HG03575 (cell line): ENCODE results near the gene DBT.
A peak's percentile ranks its signal among the peaks of the same experiment; 100 is the strongest.
"Not testable (repeated sequence)": the region's sequence is repeated elsewhere in the genome, so short reads cannot be mapped to it uniquely, and the experiment has no call there.

ENCODE experiments used
- ATAC-seq: cut with Tn5 transposase; IDR thresholded peaks from one replicate; pipeline ENCODE4 v1.9.1; 2021; ENCODE audit not compliant: unreplicated experiment, insufficient number of reproducible peaks, low FRiP score; ENCODE audit errors: extremely low read depth

The DBT gene

GRCh38 chr1:100249537-100250257, at the start of gene DBT:
DBT (minus strand) TSS chr1:100249834; CDS start chr1:100249820, 14 bp downstream.
- ATAC-seq = peak; percentile 99

DNA sequence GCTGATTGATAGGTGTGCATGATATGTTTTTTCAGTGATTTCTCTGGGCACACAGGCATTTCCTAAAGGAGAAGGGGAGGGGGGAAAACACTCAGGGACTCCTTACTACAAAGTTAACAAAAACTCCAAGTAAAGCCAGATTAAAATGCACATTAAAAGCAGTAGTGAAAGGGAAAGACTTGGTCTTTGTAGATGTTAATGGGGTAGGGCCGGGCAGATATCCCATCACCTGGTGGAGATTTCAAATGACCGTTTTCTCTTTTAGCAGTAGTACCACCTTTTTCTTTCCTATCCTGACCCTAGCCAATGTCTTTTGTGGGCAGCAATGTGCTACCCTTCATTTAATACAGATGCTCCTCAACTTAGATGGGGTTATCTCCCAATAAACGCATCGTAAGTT, 48.9 kb upstream of the DBT start:
- no peak for ATAC-seq

GRCh38 chr1:100296997-100297396, 47.4 kb upstream of the DBT start:
- ATAC-seq = not testable (repeated sequence)

- ATAC-seq = no peak
These were observed 46.5 kb upstream of the DBT start for GRCh38 chr1:100296140-100296539.

- ATAC-seq = no peak
These were observed 43.1 kb upstream of the DBT start for GRCh38 chr1:100292711-100293110.

GRCh38 chr1:100290291-100290690, 40.7 kb upstream of the DBT start:
- no peak for ATAC-seq

DNA sequence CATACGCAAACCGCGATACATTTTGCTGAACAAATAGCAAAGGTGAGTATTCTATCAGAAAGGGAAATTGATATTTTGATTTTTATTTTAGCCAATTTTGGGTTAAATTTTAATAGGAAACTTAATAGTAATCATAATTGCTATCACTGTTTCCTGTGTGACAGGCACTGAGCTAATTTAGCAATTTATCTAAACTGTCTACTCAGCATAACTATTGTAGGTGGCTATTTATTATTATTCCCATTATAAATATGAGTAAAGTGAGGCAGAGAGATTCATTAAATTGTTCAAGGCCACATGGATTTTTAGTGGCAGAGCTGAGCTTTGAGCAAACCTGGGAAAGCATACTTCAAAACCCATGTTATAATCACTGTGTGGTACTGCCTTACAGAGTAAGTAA, 37.5 kb upstream of the DBT start:
- ATAC-seq = no peak

- no peak for ATAC-seq
These were observed 35.0 kb upstream of the DBT start for GRCh38 chr1:100284591-100284990.

DNA sequence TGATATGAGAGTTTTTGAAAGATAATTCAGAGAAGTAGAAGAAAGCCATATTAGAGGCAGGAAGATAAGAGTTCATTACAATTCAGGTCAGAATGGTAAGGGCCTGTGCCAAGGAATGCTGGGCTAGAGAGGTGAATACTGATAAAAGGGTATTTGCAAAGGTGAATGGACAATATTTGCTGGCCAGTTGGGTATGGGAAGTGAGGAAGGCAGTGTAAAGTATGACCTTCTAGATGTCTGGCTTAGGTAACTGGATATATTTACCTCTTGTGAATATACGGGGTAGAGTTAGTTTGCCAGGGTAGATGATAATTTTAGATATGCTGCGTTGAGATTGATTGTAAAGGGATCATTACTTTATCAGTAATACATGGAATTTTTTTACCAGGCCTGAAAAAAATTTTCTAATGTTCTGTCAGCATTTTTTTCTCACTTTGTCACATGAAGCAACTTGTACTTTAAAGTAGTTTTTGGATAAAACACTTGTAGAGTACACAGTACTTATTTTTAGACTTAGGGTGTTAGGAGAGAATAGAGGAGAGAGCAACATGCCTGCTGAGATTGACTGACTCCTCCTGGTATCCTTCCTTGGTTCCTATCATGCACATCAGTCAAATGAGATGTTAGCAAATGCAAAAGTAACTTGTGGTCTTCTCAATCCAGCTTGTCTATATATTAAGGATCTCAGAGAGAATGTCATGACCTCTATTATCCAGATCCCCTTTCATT, 30.5 kb upstream of the DBT start:
- no peak for ATAC-seq

DNA sequence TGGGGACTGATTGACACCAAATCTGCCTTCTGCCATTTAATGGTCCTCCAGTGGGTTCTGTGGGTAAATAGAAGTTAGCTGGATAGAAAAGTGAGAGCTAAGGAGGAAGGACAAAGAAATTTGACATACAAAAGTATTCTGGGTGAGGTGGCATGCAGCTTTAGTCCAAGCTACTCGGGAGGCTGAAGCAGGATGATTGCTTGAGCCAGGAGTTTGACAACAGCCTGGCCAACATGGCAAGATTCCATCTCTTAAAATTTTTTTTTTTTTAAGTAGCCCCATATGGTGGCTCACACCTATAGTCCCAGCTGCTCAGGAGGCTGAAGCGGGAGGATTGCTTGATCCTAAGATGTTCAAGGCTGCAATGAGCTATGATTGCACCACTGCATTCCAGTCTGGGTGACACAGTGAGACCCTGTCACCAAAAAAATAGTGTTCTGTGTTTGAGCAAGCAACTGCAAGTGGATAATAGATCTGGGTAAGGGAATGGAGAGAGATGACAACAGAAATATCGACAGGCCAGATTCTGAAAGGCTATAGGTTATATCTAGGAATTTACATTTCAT, 29.8 kb upstream of the DBT start:
- ATAC-seq = no peak

GRCh38 chr1:100277866-100278265, 28.2 kb upstream of the DBT start:
- no peak for ATAC-seq

GRCh38 chr1:100268202-100268601, 18.6 kb upstream of the DBT start:
- no peak for ATAC-seq

GRCh38 chr1:100267284-100267683, 17.6 kb upstream of the DBT start:
- no peak for ATAC-seq

- no peak for ATAC-seq
These were observed 17.1 kb upstream of the DBT start for GRCh38 chr1:100266741-100267140.

DNA sequence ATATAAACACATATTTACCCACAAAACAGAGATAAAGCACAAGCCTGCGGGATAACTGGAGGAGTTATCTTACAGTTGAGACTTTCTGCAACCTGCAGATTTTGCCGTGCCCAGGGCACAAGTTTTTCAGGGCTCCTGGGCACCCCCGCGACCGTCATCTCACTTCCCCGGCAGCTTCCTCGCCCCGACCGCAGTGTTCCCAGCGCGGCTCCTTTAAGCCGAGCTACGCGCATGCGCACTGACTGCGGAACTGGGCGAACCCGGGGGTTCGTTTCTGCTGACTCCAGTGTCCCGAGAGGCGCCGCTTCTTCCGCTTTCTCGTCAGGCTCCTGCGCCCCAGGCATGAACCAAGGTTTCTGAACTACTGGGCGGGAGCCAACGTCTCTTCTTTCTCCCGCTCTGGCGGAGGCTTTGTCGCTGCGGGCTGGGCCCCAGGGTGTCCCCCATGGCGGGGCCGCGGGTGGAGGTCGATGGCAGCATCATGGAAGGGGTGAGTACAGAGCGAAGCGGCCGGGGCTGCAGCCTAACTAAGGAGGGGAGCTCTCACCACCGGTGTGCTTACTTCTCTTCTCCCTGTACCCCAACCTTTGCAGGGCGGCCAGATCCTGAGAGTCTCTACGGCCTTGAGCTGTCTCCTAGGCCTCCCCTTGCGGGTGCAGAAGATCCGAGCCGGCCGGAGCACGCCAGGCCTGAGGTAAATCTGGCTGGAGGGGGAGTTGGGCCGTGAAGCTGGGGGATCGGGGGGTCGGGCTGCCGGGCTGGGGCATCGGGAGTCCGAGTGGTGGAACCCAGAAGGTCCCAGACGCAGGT, 16.5 kb upstream of the DBT start, which contains the start of gene RTCA:
RTCA (plus strand) TSS at position 286 of the 810 bp plus-strand sequence; CDS start at position 446, 160 bp downstream.
- peak; percentile 76 for ATAC-seq

DNA sequence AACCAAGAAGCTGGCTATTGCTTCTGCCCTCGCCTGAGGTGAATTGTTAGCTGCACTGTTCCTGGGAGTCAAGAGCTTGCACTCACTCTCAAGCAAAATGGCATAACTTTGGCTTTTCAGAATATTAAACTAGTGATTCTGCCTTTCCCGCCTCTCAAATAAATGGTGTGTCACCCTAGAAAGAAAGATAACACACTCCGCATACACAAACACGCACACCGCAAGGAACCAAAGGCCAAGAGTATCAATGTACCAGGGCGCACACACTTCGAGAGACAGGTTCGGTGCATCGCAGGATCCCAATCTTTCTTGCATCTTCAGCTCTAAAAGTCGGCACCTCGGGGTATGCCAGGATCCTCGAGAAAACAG, 15.9 kb upstream of the DBT start:
- ATAC-seq = peak; percentile 13

GRCh38 chr1:100264081-100264480, 14.4 kb upstream of the DBT start:
- ATAC-seq = not testable (repeated sequence)

GRCh38 chr1:100261686-100262085, 12.1 kb upstream of the DBT start:
- ATAC-seq = no peak

DNA sequence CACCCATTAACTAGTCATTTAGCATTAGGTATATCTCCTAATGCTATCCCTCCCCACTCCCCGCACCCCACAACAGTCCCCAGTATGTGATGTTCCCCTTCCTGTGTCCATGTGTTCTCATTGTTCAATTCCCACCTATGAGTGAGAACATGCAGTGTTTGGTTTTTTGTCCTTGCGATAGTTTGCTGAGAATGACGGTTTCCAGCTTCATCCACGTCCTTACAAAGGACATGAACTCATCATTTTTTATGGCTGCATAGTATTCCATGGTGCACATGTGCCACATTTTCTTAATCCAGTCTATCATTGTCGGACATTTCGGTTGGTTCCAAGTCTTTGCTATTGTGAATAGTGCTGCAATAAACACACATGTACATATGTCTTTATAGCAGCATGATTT, 8.8 kb upstream of the DBT start:
- not testable (repeated sequence) for ATAC-seq
